ENCODE results near the gene HK2. TPM values are rescaled to one million over a fixed set of nuclear protein-coding genes. Genes with fewer than 3 reads are reported as not detected.

HK2 gene
- polyA plus RNA-seq, 2 of the 4 experiments (the other 2 are of a cell fraction): 0.37 to 1.2 TPM

GRCh38 chr2:74919827-74920226 is 85.9 kb downstream of the HK2 start:
- H3K9me3 ChIP-seq: no peaks in the 10 kb centered on the region
- POLR2A ChIA-PET: no interaction called here

GRCh38 chr2:74921236-74921736 is 87.4 kb downstream of the HK2 start:
- Histone ChIP-seq H3K9me3 (no peaks in the 10 kb centered on the region), H3K4me1 (peaks cover 6% of the 10 kb centered on the region), H3K27ac (no peak overlapping the region), H3K4me3 (no peak overlapping the region), H3K4me2 (no peak overlapping the region)
- ATAC-seq (no peak), FAIRE-seq (no peak), DNase-seq (ENCODE audit: low read depth in 1 of 2, low spot score in 1 of 2) (no peak)
- CTCF ChIA-PET: interaction anchor here (1.0 to 3.9 kb wide), 9 partner anchors 45 to 687 kb away, joined by 3 to 20 read pairs (median 7); no protein-coding TSS in a partner anchor
- POLR2A ChIA-PET: no interaction called here
- 95% methylated on average over 2 of the region's 2 CpGs for WGBS (ENCODE audit: missing lambda C conversion rate)
- TF ChIP-seq KDM1A (IDR thresholded peaks at IDR 0.05; ENCODE audit: low read depth) (no peak), SREBF2 (IDR thresholded peaks at IDR 0.05) (no peak), TP53 (CRISPR knock-in tag; IDR thresholded peaks at IDR 0.05) (no peak), BCL3 (IDR thresholded peaks at IDR 0.05) (no peak), RARB (CRISPR knock-in tag; IDR thresholded peaks at IDR 0.05) (no peak), JUNB (IDR thresholded peaks at IDR 0.05) (no peak), CBX2 (IDR thresholded peaks at IDR 0.05; ENCODE audit: borderline replicate concordance, low read depth) (no peak), JUN (IDR thresholded peaks at IDR 0.05) (no peak), HOXA7 (CRISPR knock-in tag; IDR thresholded peaks at IDR 0.05) (no peak), BHLHE40 (IDR thresholded peaks at IDR 0.05; ENCODE audit: low read depth, low read length) (no peak), RFX5 (IDR thresholded peaks at IDR 0.05) (no peak), PHF8 (IDR thresholded peaks at IDR 0.05; ENCODE audit: borderline replicate concordance, low read depth) (no peak), SMC3 (IDR thresholded peaks at IDR 0.05) (no peak), MAFK (IDR thresholded peaks at IDR 0.05; ENCODE audit: partially characterized antibody) (no peak), ZC3H11A (IDR thresholded peaks at IDR 0.05) (no peak)

More at GRCh38 chr2:74919827-74920226, 85.9 kb downstream of the HK2 start:
- H3K27ac ChIP-seq: peak overlapping the region; percentile 12 to 66; a peak in 3 of 6 replicates
- 2% methylated on average over 29 of the region's 34 CpGs for WGBS (ENCODE audit: missing lambda C conversion rate)
- H3K4me2 ChIP-seq: peak overlapping the region; percentile 87
- TF ChIP-seq RAD21 (conservative IDR thresholded peaks at IDR 0.05 in 1 of 2, IDR thresholded peaks at IDR 0.05 in 1 of 2) (peak; percentile 96 to 99), BHLHE40 (IDR thresholded peaks at IDR 0.05; ENCODE audit: low read depth, low read length) (no peak), CTCF (IDR thresholded peaks at IDR 0.05) (peak; percentile 98), SMC3 (IDR thresholded peaks at IDR 0.05) (peak; percentile 97)
- peaks cover 6% of the 10 kb centered on the region for H3K4me1 ChIP-seq
- peak; percentile 73 to 88 for ATAC-seq
- no peak for FAIRE-seq
- DNase-seq (ENCODE audit: low read depth in 1 of 2, low spot score in 1 of 2): peak; percentile 69 to 82
- CTCF ChIA-PET: interaction anchor here (0.6 to 3.9 kb wide), 62 partner anchors 9 to 719 kb away, joined by 3 to 25 read pairs (median 5); partner anchors contain the start of gene TACR1
- H3K4me3 ChIP-seq: peak overlapping the region; percentile 53

- POLR2A ChIA-PET: no interaction called here
- WGBS (ENCODE audit: missing lambda C conversion rate): 86% methylated on average over 5 of the region's 5 CpGs
- CTCF ChIA-PET: interaction anchor here (0.7 to 2.0 kb wide), 3 partner anchors 208 to 482 kb away, joined by 3 to 5 read pairs (median 4); no protein-coding TSS in a partner anchor
- no peak overlapping the region for H3K4me2 ChIP-seq
- DNase-seq (ENCODE audit: low read depth in 1 of 2, low spot score in 1 of 2) (no peak), FAIRE-seq (no peak), ATAC-seq (no peak)
- H3K4me3 ChIP-seq: no peak overlapping the region
- H3K27ac ChIP-seq: no peak overlapping the region
- H3K9me3 ChIP-seq: no peaks in the 10 kb centered on the region
- peaks cover 2% of the 10 kb centered on the region for H3K4me1 ChIP-seq
- no peak for TF ChIP-seq MAX (IDR thresholded peaks at IDR 0.05)
- no peak for TF ChIP-seq FOXS1 (CRISPR knock-in tag; IDR thresholded peaks at IDR 0.05)
- TF ChIP-seq PBX3 (IDR thresholded peaks at IDR 0.05): no peak
- no peak for TF ChIP-seq REST (IDR thresholded peaks at IDR 0.05)
- no peak for TF ChIP-seq ZC3H11A (IDR thresholded peaks at IDR 0.05)
- no peak for TF ChIP-seq CHD2 (IDR thresholded peaks at IDR 0.05; ENCODE audit: low read length, partially characterized antibody)
- no peak for TF ChIP-seq MYC (IDR thresholded peaks at IDR 0.05; ENCODE audit: borderline replicate concordance, low read length)
- no peak for TF ChIP-seq BCL3 (IDR thresholded peaks at IDR 0.05)
- TF ChIP-seq CBX8 (IDR thresholded peaks at IDR 0.05): no peak
These were observed 88.8 kb downstream of the HK2 start for GRCh38 chr2:74922592-74923227.

Measured in A549 (cell line).